Sigmoid colon (tissue), 7 donors: ENCODE data around the gene NT5C1B. TPM values are rescaled to one million over a fixed set of nuclear protein-coding genes. Genes with fewer than 3 reads are reported as not detected.

Experiments
- DNase-seq: peaks from one replicate; pipeline ENCODE4 v3.0.0-alpha.2; 2019
- H3K27ac ChIP-seq, 4 donors: fragments of 200-600 bp; sonication (generic); one replicate each; pipeline ENCODE4 v1.5.1; 2016 to 2019; ENCODE audit warnings: mild to moderate bottlenecking in 1 of 4
- H3K27me3 ChIP-seq, 3 donors: fragments of 200-600 bp; sonication (generic); one replicate each; pipeline ENCODE4 v1.5.1; 2019; ENCODE audit warnings: mild to moderate bottlenecking in 1 of 3
- H3K36me3 ChIP-seq, 4 donors: fragments of 200-600 bp; sonication (generic); one replicate each; pipeline ENCODE4 v1.5.1; 2016 to 2019
- H3K4me1 ChIP-seq, 4 donors: fragments of 200-600 bp; sonication (generic); one replicate each; pipeline ENCODE4 v1.5.1; 2017 to 2019
- H3K4me3 ChIP-seq, 4 donors: fragments of 200-600 bp; sonication (generic); one replicate each; pipeline ENCODE4 v1.5.1; 2017 to 2019; ENCODE audit warnings: mild to moderate bottlenecking in 2 of 4, moderate library complexity in 1 of 4
- H3K9me3 ChIP-seq, 4 donors: fragments of 200-600 bp in 3 of 4; sonication (generic) in 3 of 4; one replicate each; pipeline versions ENCODE4 v1.5.1 to v1.6.1; 2013 to 2019
- CTCF ChIP-seq, 4 experiments: fragments of 450-650 bp in 3 of 4; fragments of 200-600 bp in 1 of 4; IDR thresholded peaks; one replicate each; pipeline ENCODE4 v1.5.1; 2016 to 2019; ENCODE audit warnings: antibody characterized with exemption in 4 of 4, mild to moderate bottlenecking in 3 of 4, moderate library complexity in 2 of 4
- EP300 ChIP-seq, 4 donors: sonication (generic); formaldehyde crosslinking; IDR thresholded peaks; one replicate each; pipeline ENCODE4 v1.6.1; 2017; ENCODE audit warnings: antibody characterized with exemption in 4 of 4
- POLR2A ChIP-seq, 2 donors: fragments of 450-650 bp; IDR thresholded peaks; one replicate each; pipeline ENCODE4 v1.6.1; 2016; ENCODE audit warnings: antibody characterized with exemption in 2 of 2, mild to moderate bottlenecking in 2 of 2, moderate library complexity in 2 of 2
- POLR2AphosphoS5 ChIP-seq, 4 donors: sonication (generic); formaldehyde crosslinking; IDR thresholded peaks; one replicate each; pipeline ENCODE4 v1.6.1; 2017; ENCODE audit warnings: antibody characterized with exemption in 4 of 4
- WGBS, 2 donors: extraction: QIAGEN DNeasy Blood & Tissue Kit; methylation state at CpG; one replicate each; pipeline ENCODE4 v1.1.7; 2013; 5-methylcytosine and 5-hydroxymethylcytosine counted together
- intact Hi-C: fragments of 100-400 bp; cut with DNase I; formaldehyde crosslinking; loops from one replicate; pipeline ENCODE4 v1.15.1; 2023
- polyA plus RNA-seq, 3 donors: library from polyadenylated mRNA; stranded (reverse); fragments of 200-250 nt; gene quantifications; one replicate each; pipeline ENCODE4 v1.2.3, GENCODE V29; 2013
- total RNA-seq, 4 donors: library from RNA; depleted of rRNA; stranded (reverse); fragments of >200 nt; gene quantifications; one replicate each; pipeline ENCODE4 v1.1.0, GENCODE V29; 2016
- donor health status: healthy with polysubstance abuse.
- donor health status: Bipolar disorder and iron deficiency.
- donor health status: healthy.

The NT5C1B gene
- total and polyA plus RNA-seq, 7 donors = not detected

- Histone ChIP-seq H3K27ac (no peak overlapping the region), H3K4me3 (no peak overlapping the region), H3K36me3 (no peaks in the 10 kb centered on the region), H3K4me1 (no peaks in the 10 kb centered on the region), H3K27me3 (no peaks in the 10 kb centered on the region), H3K9me3 (no peaks in the 10 kb centered on the region)
- DNase-seq = no peak
- intact Hi-C loops = no loop called here
- 13 to 70% methylated on average over 1 of the region's 1 CpG for WGBS, 2 donors
- TF ChIP-seq POLR2A (IDR thresholded peaks at IDR 0.05) = no peak
- no peak for TF ChIP-seq POLR2AphosphoS5 (IDR thresholded peaks at IDR 0.05)
Observed at GRCh38 chr2:18588802-18589201, 567 bp downstream of the NT5C1B start.

- WGBS, 2 donors = 90 to 95% methylated on average over 1 of the region's 1 CpG
- DNase-seq = no peak
- Histone ChIP-seq H3K36me3 (no peaks in the 10 kb centered on the region), H3K9me3 (no peaks in the 10 kb centered on the region), H3K4me3 (no peak overlapping the region), H3K4me1 (no peaks in the 10 kb centered on the region), H3K27me3 (no peaks in the 10 kb centered on the region), H3K27ac (no peak overlapping the region)
- no peak for TF ChIP-seq EP300 (IDR thresholded peaks at IDR 0.05)
- TF ChIP-seq POLR2A (IDR thresholded peaks at IDR 0.05) = no peak
- TF ChIP-seq CTCF (IDR thresholded peaks at IDR 0.05) = no peak
- TF ChIP-seq POLR2AphosphoS5 (IDR thresholded peaks at IDR 0.05) = no peak
- intact Hi-C loops = no loop called here
Observed at GRCh38 chr2:18588049-18588448, 1.3 kb downstream of the NT5C1B start.

- Histone ChIP-seq H3K27ac (no peak overlapping the region), H3K36me3 (no peaks in the 10 kb centered on the region), H3K4me3 (no peak overlapping the region), H3K4me1 (no peaks in the 10 kb centered on the region), H3K27me3 (no peaks in the 10 kb centered on the region), H3K9me3 (no peaks in the 10 kb centered on the region)
- WGBS, 2 donors = 93 to 94% methylated on average over 3 of the region's 3 CpGs
- TF ChIP-seq EP300 (IDR thresholded peaks at IDR 0.05) = no peak
- no peak for TF ChIP-seq POLR2AphosphoS5 (IDR thresholded peaks at IDR 0.05)
- no peak for TF ChIP-seq POLR2A (IDR thresholded peaks at IDR 0.05)
- TF ChIP-seq CTCF (IDR thresholded peaks at IDR 0.05) = no peak
- no peak for DNase-seq
- intact Hi-C loops = no loop called here
Observed at GRCh38 chr2:18585526-18585925, 3.8 kb downstream of the NT5C1B start.

- WGBS, 2 donors = 92 to 98% methylated on average over 32 of the region's 32 CpGs
- intact Hi-C loops = no loop called here
- no peaks in the 10 kb centered on the region for H3K36me3 ChIP-seq
- DNase-seq = no peak
- no peaks in the 10 kb centered on the region for H3K27me3 ChIP-seq
- TF ChIP-seq POLR2AphosphoS5 (IDR thresholded peaks at IDR 0.05) (no peak), POLR2A (IDR thresholded peaks at IDR 0.05) (no peak), CTCF (IDR thresholded peaks at IDR 0.05) (no peak), EP300 (IDR thresholded peaks at IDR 0.05) (no peak)
- H3K4me3 ChIP-seq = no peak overlapping the region
- H3K4me1 ChIP-seq = no peaks in the 10 kb centered on the region
- H3K27ac ChIP-seq = no peak overlapping the region
- no peaks in the 10 kb centered on the region for H3K9me3 ChIP-seq
Observed at GRCh38 chr2:18584608-18584954, 4.8 kb downstream of the NT5C1B start.

- intact Hi-C loops = no loop called here
- no peak for DNase-seq
- Histone ChIP-seq H3K9me3 (peaks cover 0 to under 1% (median 0%) of the 10 kb centered on the region in 4 donors), H3K27me3 (no peaks in the 10 kb centered on the region), H3K27ac (no peak overlapping the region), H3K4me1 (no peaks in the 10 kb centered on the region), H3K4me3 (no peak overlapping the region), H3K36me3 (no peaks in the 10 kb centered on the region)
- TF ChIP-seq POLR2AphosphoS5 (IDR thresholded peaks at IDR 0.05) (no peak), CTCF (IDR thresholded peaks at IDR 0.05) (no peak), POLR2A (IDR thresholded peaks at IDR 0.05) (no peak), EP300 (IDR thresholded peaks at IDR 0.05) (no peak)
- 95 to 97% methylated on average over 37 of the region's 37 CpGs for WGBS, 2 donors
Observed at GRCh38 chr2:18583905-18584607, 5.3 kb downstream of the NT5C1B start.
